Osteoblast (primary cell): ENCODE data around the gene RFXAP. TPM values are rescaled to one million over a fixed set of nuclear protein-coding genes. Genes with fewer than 3 reads are reported as not detected.

Experiments used
- DNase-seq: peaks from one replicate; pipeline ENCODE4 v3.0.0; 2011; ENCODE audit warnings: low spot score, mixed read lengths; ENCODE audit not compliant: insufficient read length; ENCODE audit errors: missing footprints
- H2AFZ ChIP-seq: 2 replicates; pipeline ENCODE4 v1.6.0; 2011; ENCODE audit warnings: mild to moderate bottlenecking, low read length
- H3K27ac ChIP-seq: 2 replicates; pipeline ENCODE4 v1.5.1; 2011; ENCODE audit warnings: mild to moderate bottlenecking, low read depth, low read length, moderate library complexity
- H3K27me3 ChIP-seq: 2 replicates; pipeline ENCODE4 v1.6.0; 2012; ENCODE audit warnings: mild to moderate bottlenecking, control low read depth, inconsistent platforms, low read length, moderate library complexity; ENCODE audit not compliant: insufficient read depth
- H3K36me3 ChIP-seq: 2 replicates; pipeline ENCODE4 v1.5.1; 2011; ENCODE audit warnings: mild to moderate bottlenecking, low read length, control low read depth, moderate library complexity; ENCODE audit not compliant: insufficient read depth
- H3K4me1 ChIP-seq: 2 replicates; pipeline ENCODE4 v1.5.1; 2011; ENCODE audit warnings: mild to moderate bottlenecking, low read length, control low read depth, moderate library complexity; ENCODE audit not compliant: insufficient read depth
- H3K4me2 ChIP-seq: 2 replicates; pipeline ENCODE4 v1.6.0; 2011; ENCODE audit warnings: mild to moderate bottlenecking, low read length; ENCODE audit not compliant: insufficient read depth
- H3K4me3 ChIP-seq: fragments of 200-600 bp; sonication (generic); 3 replicates; pipeline ENCODE4 v1.5.1; 2012; ENCODE audit warnings: mild to moderate bottlenecking, low read length, inconsistent platforms; ENCODE audit not compliant: insufficient read depth
- H3K79me2 ChIP-seq: 2 replicates; pipeline ENCODE4 v1.6.0; 2012; ENCODE audit warnings: mild to moderate bottlenecking, low read length, control low read depth, inconsistent platforms; ENCODE audit not compliant: insufficient read depth
- H3K9me3 ChIP-seq: 2 replicates; pipeline ENCODE4 v1.5.1; 2011; ENCODE audit warnings: low read depth, low read length, control low read depth
- H4K20me1 ChIP-seq: 2 replicates; pipeline ENCODE4 v1.6.0; 2012; ENCODE audit warnings: mild to moderate bottlenecking, low read length, control low read depth; ENCODE audit not compliant: insufficient read depth
- total RNA-seq: library from RNA; depleted of rRNA; stranded (reverse); fragments of >200 nt; gene quantifications from 2 replicates; pipeline ENCODE4 v1.2.3, GENCODE V29; 2012
- TF ChIP-seq, protein P1 (sequence below): IDR thresholded peaks from 2 replicates; pipeline ENCODE4 v1.5.1; 2011; ENCODE audit warnings: mild to moderate bottlenecking, low read depth, low read length, moderate library complexity; ENCODE audit errors: extremely low read depth

Gene RFXAP
- total RNA-seq, 1 donor = 2.9 TPM

DNA sequence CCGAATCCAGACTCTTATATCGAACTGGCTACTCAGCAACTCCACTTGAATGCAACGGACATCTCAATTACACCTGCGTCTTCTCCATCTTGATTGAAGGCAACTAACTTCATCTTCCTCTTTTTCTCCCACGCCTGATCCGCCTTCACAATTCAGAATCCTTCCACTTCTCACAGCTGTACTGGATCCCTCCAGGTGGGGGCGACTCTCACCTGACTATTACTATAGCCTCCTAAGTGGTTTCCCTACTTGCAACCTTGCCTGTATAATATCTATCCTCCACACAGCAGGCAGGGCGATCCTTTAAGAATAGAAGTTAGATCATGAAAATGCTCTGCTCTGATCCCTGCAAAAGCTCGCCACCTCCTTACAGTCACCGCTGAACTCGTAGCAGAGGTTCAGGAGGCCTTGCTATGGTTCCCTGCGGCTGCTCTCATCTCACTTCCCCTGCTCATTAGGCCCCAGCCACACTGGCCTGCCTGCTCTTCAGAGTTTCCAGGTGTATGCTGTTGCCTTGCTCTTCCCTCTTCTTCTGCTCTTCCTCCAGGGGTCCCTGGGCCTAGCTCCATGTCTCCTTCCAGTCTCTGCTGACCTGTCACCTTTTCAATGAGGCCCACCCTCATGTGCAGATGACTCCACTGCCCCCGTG is 31.9 kb downstream of the RFXAP start:
- H3K27me3 ChIP-seq = no peaks in the 10 kb centered on the region
- no peaks in the 10 kb centered on the region for H3K79me2 ChIP-seq
- H3K4me2 ChIP-seq = no peak overlapping the region
- H2AFZ ChIP-seq = no peak overlapping the region
- peaks cover 6% of the 10 kb centered on the region for H3K36me3 ChIP-seq
- H3K27ac ChIP-seq = no peak overlapping the region
- TF ChIP-seq, protein P1, sequence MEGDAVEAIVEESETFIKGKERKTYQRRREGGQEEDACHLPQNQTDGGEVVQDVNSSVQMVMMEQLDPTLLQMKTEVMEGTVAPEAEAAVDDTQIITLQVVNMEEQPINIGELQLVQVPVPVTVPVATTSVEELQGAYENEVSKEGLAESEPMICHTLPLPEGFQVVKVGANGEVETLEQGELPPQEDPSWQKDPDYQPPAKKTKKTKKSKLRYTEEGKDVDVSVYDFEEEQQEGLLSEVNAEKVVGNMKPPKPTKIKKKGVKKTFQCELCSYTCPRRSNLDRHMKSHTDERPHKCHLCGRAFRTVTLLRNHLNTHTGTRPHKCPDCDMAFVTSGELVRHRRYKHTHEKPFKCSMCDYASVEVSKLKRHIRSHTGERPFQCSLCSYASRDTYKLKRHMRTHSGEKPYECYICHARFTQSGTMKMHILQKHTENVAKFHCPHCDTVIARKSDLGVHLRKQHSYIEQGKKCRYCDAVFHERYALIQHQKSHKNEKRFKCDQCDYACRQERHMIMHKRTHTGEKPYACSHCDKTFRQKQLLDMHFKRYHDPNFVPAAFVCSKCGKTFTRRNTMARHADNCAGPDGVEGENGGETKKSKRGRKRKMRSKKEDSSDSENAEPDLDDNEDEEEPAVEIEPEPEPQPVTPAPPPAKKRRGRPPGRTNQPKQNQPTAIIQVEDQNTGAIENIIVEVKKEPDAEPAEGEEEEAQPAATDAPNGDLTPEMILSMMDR = peak; percentile 37
- H3K4me3 ChIP-seq = no peak overlapping the region
- H4K20me1 ChIP-seq = no peaks in the 10 kb centered on the region
- H3K9me3 ChIP-seq = no peaks in the 10 kb centered on the region
- no peak for DNase-seq
- no peaks in the 10 kb centered on the region for H3K4me1 ChIP-seq

DNA sequence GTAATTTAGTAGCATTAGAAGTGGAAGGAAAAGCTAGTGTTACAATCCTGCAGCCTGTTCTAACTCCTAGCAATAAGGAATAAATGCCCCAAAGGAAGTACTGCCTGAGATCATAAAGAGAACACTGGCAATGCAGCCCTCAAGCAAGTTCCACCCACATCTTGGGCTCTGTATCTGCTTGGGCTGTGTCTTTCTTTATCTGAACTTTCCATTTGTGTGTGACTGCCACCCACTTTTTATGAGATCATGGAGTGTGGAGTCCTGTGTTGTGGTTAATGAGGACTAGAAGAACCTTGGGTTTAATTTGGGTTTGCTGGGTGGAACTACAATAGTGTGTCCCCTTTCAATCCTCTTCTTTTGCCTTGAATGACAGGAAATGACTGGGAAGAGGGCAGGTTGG is 38.2 kb downstream of the RFXAP start:
- Histone ChIP-seq H3K79me2 (no peaks in the 10 kb centered on the region), H3K4me3 (no peak overlapping the region), H3K27me3 (no peaks in the 10 kb centered on the region), H3K27ac (no peak overlapping the region), H3K4me2 (no peak overlapping the region), H3K36me3 (peaks cover 8% of the 10 kb centered on the region), H2AFZ (no peak overlapping the region), H4K20me1 (no peaks in the 10 kb centered on the region), H3K9me3 (no peaks in the 10 kb centered on the region), H3K4me1 (no peaks in the 10 kb centered on the region)
- TF ChIP-seq, protein P1 = no peak
- no peak for DNase-seq

DNA sequence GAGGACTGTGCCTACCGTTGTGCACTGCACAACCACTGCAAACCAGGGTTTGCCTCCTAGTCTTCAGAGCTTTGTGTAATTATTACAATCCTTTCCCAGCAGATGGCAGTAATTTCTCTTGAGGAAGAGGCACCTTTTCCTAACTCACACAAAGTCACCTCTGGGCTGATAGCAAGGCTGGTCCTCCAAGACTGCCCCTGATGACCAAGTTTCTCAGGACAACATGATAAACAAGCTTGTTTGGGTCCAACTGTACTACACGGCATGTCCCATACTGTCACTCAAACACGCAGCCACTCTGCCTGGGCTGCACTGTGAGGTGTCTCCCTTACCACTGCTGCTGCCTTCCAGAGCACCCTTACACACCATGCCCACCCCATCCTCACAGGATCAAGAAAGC is 39.3 kb downstream of the RFXAP start:
- TF ChIP-seq, protein P1 = peak; percentile 61
- H3K4me1 ChIP-seq = no peaks in the 10 kb centered on the region
- H3K36me3 ChIP-seq = peaks cover 3% of the 10 kb centered on the region
- H3K4me2 ChIP-seq = no peak overlapping the region
- no peak overlapping the region for H3K4me3 ChIP-seq
- no peaks in the 10 kb centered on the region for H3K27me3 ChIP-seq
- H2AFZ ChIP-seq = no peak overlapping the region
- DNase-seq = peak; percentile 55
- no peaks in the 10 kb centered on the region for H3K9me3 ChIP-seq
- no peaks in the 10 kb centered on the region for H3K79me2 ChIP-seq
- no peak overlapping the region for H3K27ac ChIP-seq
- no peaks in the 10 kb centered on the region for H4K20me1 ChIP-seq

DNA sequence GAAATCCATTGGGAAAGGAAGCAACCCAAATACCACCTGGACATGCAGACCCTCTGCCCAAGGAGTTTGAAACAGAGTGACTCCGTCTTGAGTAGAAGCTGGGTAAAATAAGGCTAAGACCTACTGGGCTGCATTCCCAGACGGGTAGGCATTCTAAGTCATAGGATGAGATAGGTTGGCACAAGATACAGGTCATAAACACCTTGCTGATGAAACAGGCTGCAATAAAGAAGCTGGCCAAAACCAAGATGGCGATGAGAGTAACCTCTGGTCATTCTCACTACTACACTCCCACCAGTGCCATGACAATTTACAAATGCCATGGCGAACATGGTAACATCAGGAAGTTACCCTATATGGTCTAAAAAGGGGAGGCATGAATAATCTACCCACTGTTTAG is 40.2 kb downstream of the RFXAP start:
- H2AFZ ChIP-seq = no peak overlapping the region
- peaks cover 3% of the 10 kb centered on the region for H3K36me3 ChIP-seq
- H3K4me1 ChIP-seq = no peaks in the 10 kb centered on the region
- no peaks in the 10 kb centered on the region for H4K20me1 ChIP-seq
- no peaks in the 10 kb centered on the region for H3K9me3 ChIP-seq
- no peak overlapping the region for H3K27ac ChIP-seq
- H3K27me3 ChIP-seq = no peaks in the 10 kb centered on the region
- TF ChIP-seq, protein P1 = no peak
- DNase-seq = no peak
- no peak overlapping the region for H3K4me3 ChIP-seq
- no peak overlapping the region for H3K4me2 ChIP-seq
- no peaks in the 10 kb centered on the region for H3K79me2 ChIP-seq
